GM23338 (cell line): Measurements from ENCODE around the gene EVX1. TPM values are rescaled to one million over a fixed set of nuclear protein-coding genes. Genes with fewer than 3 reads are reported as not detected.

Experiments
- ATAC-seq: fragments of 200-7000 bp; cut with Tn5 transposase; 3 replicates; pipeline ENCODE4 v1.9.1; 2020
- DNase-seq: peaks from one replicate; pipeline ENCODE4 v3.0.0-alpha.2; 2015; ENCODE audit warnings: low spot score
- H2AFZ ChIP-seq: fragments of 200-600 bp; sonication (generic); 2 replicates; pipeline ENCODE4 v1.8.0; 2016; ENCODE audit warnings: antibody characterized with exemption, mild to moderate bottlenecking, moderate library complexity
- H3F3A ChIP-seq: fragments of 200-600 bp; sonication (generic); replicated peaks from 2 replicates; pipeline ENCODE4 v1.8.0; 2017; ENCODE audit warnings: antibody characterized with exemption, mixed run types, low read depth
- H3K27ac ChIP-seq: fragments of 200-600 bp; sonication (generic); 2 replicates; pipeline ENCODE4 v1.6.1; 2016; ENCODE audit warnings: low read depth
- H3K27me3 ChIP-seq: fragments of 200-600 bp; sonication (generic); 2 replicates; pipeline ENCODE4 v1.8.0; 2016; ENCODE audit warnings: mild to moderate bottlenecking, mixed run types, moderate library complexity; ENCODE audit not compliant: insufficient read depth
- H3K36me3 ChIP-seq: fragments of 200-600 bp; sonication (generic); 2 replicates; pipeline ENCODE4 v1.8.0; 2016; ENCODE audit warnings: mild to moderate bottlenecking; ENCODE audit not compliant: insufficient read depth
- H3K4me1 ChIP-seq: fragments of 200-600 bp; sonication (generic); 2 replicates; pipeline ENCODE4 v1.8.0; 2016; ENCODE audit warnings: mild to moderate bottlenecking, moderate library complexity; ENCODE audit not compliant: insufficient read depth
- H3K4me2 ChIP-seq: fragments of 200-600 bp; sonication (generic); 2 replicates; pipeline ENCODE4 v1.7.1; 2017; ENCODE audit warnings: mixed run types
- H3K4me3 ChIP-seq: fragments of 200-600 bp; sonication (generic); 2 replicates; pipeline ENCODE4 v1.6.1; 2016; ENCODE audit warnings: mixed run types
- H3K79me2 ChIP-seq: fragments of 200-600 bp; sonication (generic); replicated peaks from 2 replicates; pipeline ENCODE4 v1.8.0; 2017; ENCODE audit warnings: mild to moderate bottlenecking; ENCODE audit not compliant: insufficient read depth
- H3K9me2 ChIP-seq: fragments of 200-600 bp; sonication (generic); 2 replicates; pipeline ENCODE4 v1.8.0; 2017; ENCODE audit not compliant: insufficient read depth
- H4K20me1 ChIP-seq: fragments of 200-600 bp; sonication (generic); replicated peaks from 2 replicates; pipeline ENCODE4 v1.8.0; 2017; ENCODE audit warnings: mild to moderate bottlenecking; ENCODE audit not compliant: insufficient read depth
- H3K27ac Mint-ChIP-seq: 2 replicates; pipeline ENCODE4 v1.8.0; 2020; ENCODE audit warnings: inconsistent platforms, mild to moderate bottlenecking, moderate library complexity, mixed read lengths
- H3K27me3 Mint-ChIP-seq: 3 replicates; pipeline ENCODE4 v1.8.0; 2022; ENCODE audit warnings: low read depth, mild to moderate bottlenecking, moderate library complexity, mixed read lengths, inconsistent platforms; ENCODE audit not compliant: insufficient read depth, poor library complexity
- H3K36me3 Mint-ChIP-seq: 3 replicates; pipeline ENCODE4 v1.8.0; 2021; ENCODE audit warnings: low read depth, mild to moderate bottlenecking, inconsistent platforms, moderate library complexity, mixed read lengths
- H3K4me1 Mint-ChIP-seq: 3 replicates; pipeline ENCODE4 v1.8.0; 2020; ENCODE audit warnings: mild to moderate bottlenecking, inconsistent platforms, mixed read lengths
- H3K4me3 Mint-ChIP-seq: 3 replicates; pipeline ENCODE4 v1.8.0; 2021; ENCODE audit warnings: moderate library complexity, mild to moderate bottlenecking, inconsistent platforms, mixed read lengths
- H3K9me3 Mint-ChIP-seq: 3 replicates; pipeline ENCODE4 v1.8.0; 2020; ENCODE audit warnings: moderate library complexity, mild to moderate bottlenecking, inconsistent platforms, mixed read lengths
- CREB1 ChIP-seq: fragments of 250-450 bp; sonication (Bioruptor Pico); IDR thresholded peaks from 2 replicates; pipeline ENCODE4 v1.5.0; 2020; ENCODE audit warnings: low read depth, mild to moderate bottlenecking, moderate library complexity
- CTCF ChIP-seq, 2 experiments: fragments of 200-600 bp in 1 of 2; sonication (generic) in 1 of 2; conservative IDR thresholded peaks; 2 replicates each; pipeline versions ENCODE4 v1.5.1 to v1.6.1; 2016 to 2017; ENCODE audit warnings: antibody characterized with exemption in 2 of 2, low read depth in 2 of 2, mild to moderate bottlenecking in 2 of 2, moderate library complexity in 1 of 2
- EZH2 ChIP-seq: fragments of 200-600 bp; sonication (generic); IDR thresholded peaks from one replicate; pipeline ENCODE4 v1.8.0; 2017; ENCODE audit warnings: antibody characterized with exemption, mild to moderate bottlenecking, low read depth; ENCODE audit not compliant: unreplicated experiment
- EZH2phosphoT487 ChIP-seq: fragments of 200-600 bp; sonication (generic); IDR thresholded peaks from one replicate; pipeline ENCODE4 v1.8.1; 2018; ENCODE audit warnings: antibody characterized with exemption; ENCODE audit not compliant: unreplicated experiment
- ZNF331 ChIP-seq: fragments of 250-450 bp; sonication (Bioruptor Pico); IDR thresholded peaks from 2 replicates; pipeline ENCODE4 v1.5.0; 2020; ENCODE audit warnings: low read depth, mild to moderate bottlenecking, moderate library complexity
- polyA plus RNA-seq: library from polyadenylated mRNA; unstranded; fragments of >200 nt; fragmentation: Nextera tagmentation; extraction: Ambion mirVana; gene quantifications from 2 replicates; pipeline ENCODE4 v1.2.1, GENCODE V29; 2016
- total RNA-seq: library from RNA; depleted of rRNA; stranded (reverse); fragments of >200 nt; shearing (Covaris generic); gene quantifications from 2 replicates; pipeline ENCODE4 v1.2.3, GENCODE V29; 2014

EVX1 gene
- total and polyA plus RNA-seq, 2 experiments from 2014 or later, result not detected

- peaks cover 15% of the 10 kb centered on the region; the same call in 1 of the 2 replicates for H3F3A ChIP-seq
- H3K9me3 Mint-ChIP-seq, result no peaks in the 10 kb centered on the region
- H4K20me1 ChIP-seq, result peaks cover 20% of the 10 kb centered on the region
- peak overlapping the region; percentile 89 for H2AFZ ChIP-seq
- no peaks in the 10 kb centered on the region for H3K36me3 ChIP-seq
- peak overlapping the region; percentile 72 for H3K4me3 Mint-ChIP-seq
- peak overlapping the region; percentile 59 for H3K4me3 ChIP-seq
- H3K27me3 Mint-ChIP-seq, result peaks cover 88% of the 10 kb centered on the region
- H3K27ac Mint-ChIP-seq, result no peak overlapping the region
- H3K79me2 ChIP-seq, result no peaks in the 10 kb centered on the region
- H3K4me2 ChIP-seq, result peak overlapping the region; percentile 92
- no peaks in the 10 kb centered on the region for H3K9me2 ChIP-seq
- peaks cover 20% of the 10 kb centered on the region for H3K4me1 ChIP-seq
- peaks cover 100% of the 10 kb centered on the region for H3K27me3 ChIP-seq
- DNase-seq, result peak; percentile 87
- H3K27ac ChIP-seq, result no peak overlapping the region
- no peaks in the 10 kb centered on the region for H3K36me3 Mint-ChIP-seq
- peaks cover 18% of the 10 kb centered on the region for H3K4me1 Mint-ChIP-seq
- peak; percentile 73 for ATAC-seq
- TF ChIP-seq EZH2 (peak; percentile 96), CTCF (conservative IDR thresholded peaks at IDR 0.05; ENCODE audit: low read depth in 2 of 2) (peak; percentile 47 to 88; a peak in 3 of 4 replicates), CREB1 (CRISPR knock-in tag) (no peak), EZH2phosphoT487 (peak; percentile 91)
Observed at GRCh38 chr7:27235387-27236311, 7.0 kb upstream of the EVX1 start.

GRCh38 chr7:27237735-27238334 lies 4.8 kb upstream of the EVX1 start:
- peaks cover 98% of the 10 kb centered on the region for H3K27me3 Mint-ChIP-seq
- no peak overlapping the region for H3K27ac Mint-ChIP-seq
- Histone ChIP-seq H2AFZ (no peak overlapping the region), H3K9me2 (no peaks in the 10 kb centered on the region), H3K4me3 (no peak overlapping the region), H3K36me3 (no peaks in the 10 kb centered on the region), H4K20me1 (peaks cover 31% of the 10 kb centered on the region), H3K79me2 (no peaks in the 10 kb centered on the region), H3K27me3 (peaks cover 100% of the 10 kb centered on the region), H3K4me1 (peaks cover 42% of the 10 kb centered on the region), H3K4me2 (no peak overlapping the region), H3K27ac (no peak overlapping the region), H3F3A (peaks cover 35% of the 10 kb centered on the region)
- H3K4me1 Mint-ChIP-seq, result peaks cover 39% of the 10 kb centered on the region
- no peak overlapping the region; the same call in 2 of the 3 replicates for H3K4me3 Mint-ChIP-seq
- ATAC-seq, result no peak
- DNase-seq, result no peak
- no peaks in the 10 kb centered on the region for H3K36me3 Mint-ChIP-seq
- no peaks in the 10 kb centered on the region for H3K9me3 Mint-ChIP-seq
- TF ChIP-seq ZNF331 (CRISPR knock-in tag) (no peak), EZH2 (peak; percentile 37)

GRCh38 chr7:27238979-27239386 lies 3.6 kb upstream of the EVX1 start:
- Histone ChIP-seq H3K4me2 (peak overlapping the region; percentile 71), H3K4me3 (peak overlapping the region; percentile 46), H3K9me2 (no peaks in the 10 kb centered on the region), H4K20me1 (peaks cover 31% of the 10 kb centered on the region), H3K79me2 (no peaks in the 10 kb centered on the region), H3K36me3 (no peaks in the 10 kb centered on the region), H3K4me1 (peaks cover 52% of the 10 kb centered on the region), H3K27me3 (peaks cover 100% of the 10 kb centered on the region), H3F3A (peaks cover 41% of the 10 kb centered on the region), H2AFZ (no peak overlapping the region), H3K27ac (no peak overlapping the region)
- no peaks in the 10 kb centered on the region for H3K9me3 Mint-ChIP-seq
- H3K36me3 Mint-ChIP-seq, result no peaks in the 10 kb centered on the region
- ATAC-seq, result no peak
- H3K4me3 Mint-ChIP-seq, result peak overlapping the region; percentile 48; the same call in 2 of the 3 replicates
- peaks cover 97% of the 10 kb centered on the region for H3K27me3 Mint-ChIP-seq
- H3K27ac Mint-ChIP-seq, result no peak overlapping the region
- no peak for DNase-seq
- H3K4me1 Mint-ChIP-seq, result peaks cover 44% of the 10 kb centered on the region
- peak; percentile 92 for TF ChIP-seq EZH2
